Measurements from ENCODE around the gene PSG4.
"Not testable (repeated sequence)": the region's sequence is repeated elsewhere in the genome, so short reads cannot be mapped to it uniquely, and the experiment has no call there.

The PSG4 gene

DNA sequence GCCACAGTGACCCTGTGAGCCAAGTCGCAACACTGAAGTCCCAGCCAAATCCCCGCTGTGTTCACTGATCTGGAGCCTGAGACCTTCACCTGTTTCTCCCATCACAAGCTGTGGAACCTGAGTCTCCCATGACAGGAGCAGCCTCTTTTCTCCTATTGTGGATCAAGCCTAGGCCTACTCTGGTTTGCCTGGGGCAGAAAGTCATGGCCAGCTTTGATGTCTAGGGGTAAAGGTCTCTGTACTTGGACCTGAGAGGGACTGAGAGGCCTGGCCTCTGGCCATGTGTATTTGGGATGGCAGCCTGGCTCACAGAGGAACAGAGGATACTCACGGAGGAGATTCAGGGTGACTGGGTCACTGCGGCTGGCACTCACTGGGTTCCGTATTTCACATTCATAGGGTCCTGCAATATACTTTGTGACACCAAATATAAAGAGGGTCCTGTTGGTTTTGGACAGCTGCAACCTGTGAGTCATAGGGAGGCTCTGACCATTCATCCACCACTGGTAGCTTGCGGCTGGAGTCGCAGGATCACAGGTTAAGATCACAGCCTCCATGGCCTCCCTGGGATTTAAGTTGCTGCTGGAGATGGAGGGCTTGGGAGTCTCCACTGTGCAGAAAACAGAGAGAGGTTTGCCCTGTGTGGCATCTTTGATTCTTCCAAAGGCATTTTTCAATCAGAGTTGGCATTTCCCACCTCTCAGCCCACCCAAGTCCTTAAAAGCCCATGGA lies 7.6 kb downstream of the PSG4 start:
- DNase-seq, result not testable (repeated sequence)

DNA sequence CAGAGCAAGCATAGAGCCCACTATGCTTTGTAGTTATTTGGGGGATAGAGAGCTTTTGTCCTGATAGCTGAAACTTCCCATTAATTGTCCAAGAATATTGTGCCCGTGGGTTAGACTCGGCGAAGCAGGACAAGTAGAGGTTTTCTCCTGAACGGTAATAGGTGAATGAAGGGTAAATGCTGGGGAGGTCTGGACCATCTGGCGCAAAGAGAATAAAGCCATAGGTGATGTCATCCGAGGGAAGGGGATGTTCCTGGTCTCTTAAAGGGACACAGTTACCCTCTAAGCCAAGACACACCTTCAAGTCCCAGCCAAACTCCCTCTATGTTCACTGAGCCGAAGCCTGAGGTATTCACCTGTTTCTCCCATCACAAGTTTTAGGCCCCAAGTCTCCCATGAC lies 11.0 kb downstream of the PSG4 start:
- DNase-seq, result not testable (repeated sequence)

DNA sequence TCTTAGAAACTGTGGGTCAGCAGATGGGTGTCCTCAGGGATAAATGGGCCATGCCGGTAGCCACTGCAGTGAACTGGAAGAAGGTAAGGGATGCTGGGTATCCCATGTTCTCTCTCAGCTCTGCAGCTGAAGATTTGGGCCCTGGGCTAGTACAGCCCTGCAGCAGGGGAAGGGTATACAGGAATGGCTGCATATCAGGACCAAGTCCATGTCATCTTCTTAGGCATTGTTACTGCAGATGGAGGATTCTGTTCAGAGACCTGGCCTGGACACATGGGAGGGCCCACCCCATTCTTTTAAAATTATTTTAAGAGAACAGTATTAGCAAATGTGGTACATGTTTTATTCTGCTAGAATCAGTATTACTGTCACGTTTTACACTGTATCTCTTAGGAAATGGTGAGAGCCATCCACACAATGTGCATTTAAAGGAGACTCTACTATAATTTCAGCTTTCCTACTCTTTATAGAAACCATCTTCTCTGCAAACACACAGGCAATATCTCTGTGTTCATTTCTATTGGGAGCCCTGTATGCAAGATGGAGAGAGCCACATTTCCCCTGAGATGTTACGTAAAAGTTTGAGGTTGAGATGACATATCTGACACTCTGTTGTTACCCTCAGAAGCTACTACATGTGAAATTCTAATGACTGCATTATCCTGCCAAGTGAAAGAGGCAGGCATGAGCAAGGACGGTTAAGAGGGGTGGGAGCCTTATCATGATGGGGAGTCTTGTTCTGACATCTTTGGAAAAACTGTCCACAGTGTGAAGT lies 12.9 kb downstream of the PSG4 start:
- not testable (repeated sequence) for DNase-seq

DNA sequence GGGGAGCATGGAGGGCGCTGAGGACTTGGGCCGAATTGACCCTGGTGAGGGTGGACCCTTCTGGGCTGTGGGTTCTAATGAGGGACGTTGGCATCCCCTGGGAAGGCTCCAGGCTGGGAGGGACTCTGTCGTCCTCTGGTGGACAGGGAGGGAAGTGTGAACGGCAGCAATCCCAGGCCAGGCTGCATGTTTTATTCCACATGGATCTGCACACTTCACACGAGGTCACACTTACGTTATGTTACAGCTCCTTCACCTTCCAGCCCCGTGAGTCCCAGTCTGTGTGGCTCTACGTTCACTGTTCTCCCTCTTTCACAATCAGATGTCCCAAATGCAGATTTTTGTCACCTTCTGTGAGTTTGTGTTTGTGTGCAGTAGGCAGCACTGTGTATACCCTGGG lies 17.3 kb downstream of the PSG4 start:
- not testable (repeated sequence) for DNase-seq

DNA sequence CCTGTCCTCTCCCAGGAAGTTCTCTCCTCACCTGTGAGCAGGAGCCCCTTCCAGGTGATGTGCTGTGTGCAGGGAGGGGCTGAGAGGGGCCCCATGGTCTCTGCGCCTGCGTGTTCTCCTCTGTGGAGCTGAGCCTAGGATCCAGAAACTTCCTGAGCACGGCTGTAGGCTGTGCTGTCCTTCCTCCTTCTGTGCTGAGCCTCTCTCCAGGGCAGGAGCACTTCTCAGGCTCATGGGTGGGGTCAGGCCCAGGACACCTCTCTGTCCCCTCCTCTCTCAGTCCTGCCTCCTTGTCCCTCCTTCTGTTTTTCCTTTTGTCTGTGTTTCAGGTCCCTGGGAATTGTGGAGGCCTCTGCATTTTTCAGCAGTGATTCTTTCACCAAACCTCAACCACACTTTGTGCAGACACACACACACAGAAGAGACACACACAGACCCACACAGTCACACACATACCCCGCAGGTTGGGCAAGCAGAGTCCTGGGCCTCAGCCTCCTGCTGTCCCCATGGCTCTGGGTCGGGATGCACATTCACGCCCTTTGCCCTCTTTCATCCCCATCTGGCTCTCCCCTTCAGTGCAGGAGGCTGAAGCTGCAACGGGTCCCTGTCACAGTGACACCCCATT lies 19.0 kb downstream of the PSG4 start, which contains the start of gene PSG5:
PSG5 (minus strand) TSS at position 226 of the 625 bp plus-strand sequence; CDS start at position 95, 131 bp downstream.
- DNase-seq, result not testable (repeated sequence)

DNA sequence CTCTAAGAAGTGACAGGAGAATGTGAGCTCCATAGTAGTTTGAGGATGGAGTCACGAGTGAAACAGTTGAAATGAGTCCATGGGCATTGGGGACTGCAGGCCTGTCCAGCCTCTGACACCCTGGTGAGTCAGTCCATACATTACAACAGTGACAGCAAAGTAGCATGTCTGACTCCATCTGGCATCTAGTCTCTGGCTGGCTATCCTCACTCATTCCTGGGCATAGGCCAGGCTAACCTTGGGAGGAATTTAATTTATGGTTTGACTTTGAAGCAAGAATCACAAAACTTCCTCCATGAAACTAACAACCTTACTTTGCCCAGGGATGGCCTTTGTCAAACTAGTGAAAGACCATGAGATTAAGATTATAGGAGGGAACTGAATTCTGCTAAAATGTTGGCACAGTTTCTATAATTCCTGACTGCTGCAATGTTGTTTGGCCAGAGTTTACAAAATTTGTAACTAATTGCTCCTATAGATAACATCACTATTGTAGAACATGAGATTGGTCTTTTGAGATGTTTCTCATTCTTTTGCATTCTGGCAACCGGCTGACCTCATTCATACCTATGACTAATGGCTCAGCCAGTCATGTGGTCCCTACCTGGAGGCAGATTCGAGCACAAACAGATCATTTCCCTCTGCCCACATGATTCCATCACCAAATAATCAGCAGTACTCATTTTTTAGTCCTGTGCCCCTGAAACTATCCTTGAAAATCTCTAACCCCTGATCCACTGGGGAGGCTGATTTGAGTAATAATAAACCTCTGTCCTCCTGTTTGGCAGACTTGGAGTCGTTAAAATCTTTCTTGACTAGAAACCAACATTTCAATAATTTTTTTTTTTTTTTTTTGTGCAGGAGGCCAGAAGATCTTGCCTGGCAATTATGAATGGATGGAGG lies 23.3 kb downstream of the PSG4 start:
- DNase-seq, result not testable (repeated sequence)

DNA sequence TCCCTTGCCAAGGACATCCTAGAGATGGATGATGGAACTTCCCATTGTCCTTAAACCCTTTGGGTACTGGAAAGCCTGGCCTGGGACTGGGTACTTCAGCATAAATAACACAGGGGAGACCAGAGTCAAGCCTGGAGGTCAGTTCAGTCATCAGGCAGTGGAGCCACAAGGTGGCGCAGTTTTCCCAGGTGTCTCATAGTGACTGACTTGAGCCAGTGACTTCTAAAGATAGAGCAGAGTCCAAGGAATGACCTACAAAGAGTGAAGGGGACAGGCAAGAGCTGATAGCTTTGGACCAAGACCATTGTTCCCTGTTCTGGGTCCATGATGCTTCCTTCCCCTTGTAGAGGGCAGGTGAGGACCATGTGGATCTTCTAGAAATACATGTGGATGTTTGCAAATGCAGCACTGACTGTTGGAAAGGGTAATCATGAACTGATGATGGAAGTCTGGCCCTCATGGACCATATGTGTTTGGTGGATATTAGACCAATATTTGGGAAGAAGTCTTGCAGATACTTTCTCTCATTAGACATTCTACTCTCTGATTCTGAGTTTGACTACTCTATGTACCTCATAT lies 25.8 kb downstream of the PSG4 start:
- DNase-seq, result not testable (repeated sequence)

DNA sequence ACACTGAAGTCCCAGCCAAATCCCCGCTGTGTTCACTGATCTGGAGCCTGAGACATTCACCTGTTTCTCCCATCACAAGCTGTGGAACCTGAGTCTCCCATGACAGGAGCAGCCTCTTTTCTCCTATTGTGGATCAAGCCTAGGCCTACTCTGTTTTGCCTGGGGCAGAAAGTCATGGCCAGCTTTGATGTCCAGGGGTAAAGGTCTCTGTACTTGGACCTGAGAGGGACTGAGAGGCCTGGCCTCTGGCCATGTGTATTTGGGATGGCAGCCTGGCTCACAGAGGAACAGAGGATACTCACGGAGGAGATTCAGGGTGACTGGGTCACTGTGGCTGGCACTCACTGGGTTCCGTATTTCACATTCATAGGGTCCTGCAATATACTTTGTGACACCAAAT lies 26.9 kb downstream of the PSG4 start:
- not testable (repeated sequence) for DNase-seq

DNA sequence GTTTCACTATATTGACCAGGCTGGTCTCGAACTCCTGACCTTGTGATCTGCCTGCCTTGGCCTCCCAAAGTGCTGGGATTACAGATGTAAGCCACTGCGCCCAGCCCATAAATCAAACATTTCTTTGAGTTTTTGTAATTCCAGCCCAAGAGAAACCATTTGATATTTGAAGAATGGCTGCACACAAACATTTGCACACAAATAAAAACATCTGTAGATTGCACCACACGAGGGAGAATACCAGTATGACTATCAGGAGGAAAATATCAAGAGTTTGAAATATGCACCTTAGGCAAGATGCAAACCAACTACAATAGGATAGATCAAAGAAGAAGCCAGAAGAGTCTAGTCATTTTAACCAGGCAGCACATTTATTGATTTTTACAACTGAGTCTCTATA lies 39.5 kb downstream of the PSG4 start:
- not testable (repeated sequence) for DNase-seq

DNA sequence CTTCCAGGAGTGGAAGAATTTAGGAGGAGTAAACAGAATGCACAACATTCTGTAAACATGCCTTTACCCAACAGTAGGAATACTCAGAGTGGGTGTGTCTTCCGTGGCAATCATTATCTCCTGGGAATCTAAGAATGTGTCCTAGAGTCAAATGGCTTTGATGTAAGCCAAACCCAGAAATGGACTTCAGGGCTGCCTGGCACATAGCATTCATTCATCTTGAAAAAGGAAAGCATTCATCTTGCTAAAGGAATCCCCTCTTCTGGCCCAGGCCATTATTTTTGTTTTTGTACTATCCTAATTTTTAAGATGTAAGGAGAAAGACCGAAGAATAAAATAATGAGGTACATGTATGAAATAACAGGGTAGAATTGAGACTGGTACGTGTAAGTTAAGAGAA lies 42.3 kb downstream of the PSG4 start:
- not testable (repeated sequence) for DNase-seq

DNA sequence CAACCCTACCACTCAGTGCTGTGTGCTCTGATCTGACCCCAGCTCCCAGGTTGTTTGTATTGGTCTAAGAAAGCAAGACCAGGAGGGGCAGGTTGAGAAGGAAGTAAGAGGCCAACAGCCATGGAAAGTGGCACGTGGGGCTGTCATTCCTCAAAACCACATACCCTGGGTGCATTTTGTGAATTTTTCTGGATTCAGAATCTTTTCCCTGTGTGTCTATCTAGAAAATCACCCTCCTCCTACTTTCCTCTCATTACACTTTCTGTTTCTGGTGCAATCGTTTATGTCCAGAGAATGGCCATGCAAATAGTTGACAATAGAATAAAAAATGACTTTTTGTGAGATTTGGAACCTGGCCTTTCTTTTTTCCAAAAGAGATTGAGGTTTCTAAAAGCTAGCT lies 43.2 kb downstream of the PSG4 start:
- not testable (repeated sequence) for DNase-seq

DNA sequence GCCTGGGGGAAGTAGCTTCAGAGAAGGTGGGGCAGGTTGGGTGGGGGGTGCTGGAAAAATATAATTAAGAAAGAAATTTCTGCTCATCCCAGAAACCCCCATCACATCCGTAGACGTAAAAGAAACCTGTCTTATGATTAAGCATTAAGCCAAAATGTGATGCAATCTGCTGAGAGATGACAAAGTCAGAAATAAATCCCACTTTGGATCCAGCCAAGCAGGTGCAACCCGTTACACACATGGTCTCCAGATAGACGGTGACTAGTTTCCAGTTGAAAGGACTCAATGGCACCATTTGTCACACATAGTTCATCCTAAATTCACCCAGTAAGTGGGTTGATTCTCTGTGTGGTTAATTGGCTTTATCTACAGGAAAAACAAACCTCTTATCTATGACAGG lies 53.2 kb downstream of the PSG4 start:
- no peak for DNase-seq

DNA sequence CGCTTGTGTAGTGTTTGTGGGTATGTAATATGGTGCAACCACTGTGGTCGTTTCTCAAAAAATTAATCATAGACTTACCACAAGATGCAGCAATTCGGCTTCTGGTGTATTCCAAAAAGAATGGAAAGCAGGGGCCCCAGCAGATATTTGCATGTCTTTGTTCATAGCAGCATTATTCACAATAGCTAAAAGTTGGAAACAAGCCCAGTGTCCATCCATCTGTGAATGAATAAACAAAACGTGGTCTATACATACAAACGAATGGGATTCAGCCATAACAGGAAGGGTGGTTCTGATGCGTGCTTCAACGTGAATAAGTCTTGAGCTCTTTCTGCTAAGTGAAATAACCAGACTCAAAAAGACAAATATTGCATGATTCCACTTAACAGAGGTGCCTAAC lies 55.6 kb downstream of the PSG4 start:
- DNase-seq, result not testable (repeated sequence)

DNA sequence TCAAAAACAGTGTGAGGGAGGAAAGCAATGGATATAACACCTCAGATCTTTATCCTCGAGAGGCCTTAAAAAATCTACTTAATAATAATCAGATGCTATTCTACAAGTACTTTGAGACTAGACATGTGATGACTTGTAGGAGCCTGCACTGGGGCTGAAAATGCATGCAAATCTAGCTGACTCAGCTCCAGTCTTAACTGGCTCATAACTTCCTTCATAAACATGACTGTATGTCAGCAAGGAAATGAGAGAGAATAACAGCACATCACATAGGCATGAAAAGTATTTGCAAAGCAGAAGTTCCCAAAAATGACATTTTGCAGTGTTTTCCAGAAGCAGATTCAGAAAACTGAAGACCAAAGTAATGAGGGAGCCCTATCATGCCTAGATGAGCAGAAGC lies 57.2 kb downstream of the PSG4 start:
- DNase-seq, result no peak

All from T-helper 9 cell (primary cell).